Colon (tissue), 2 donors: ENCODE measurements around the gene LSS.

Source experiments
- FAIRE-seq: peaks from 2 replicates; lab custom pipeline; 2012; peaks lifted over from hg19 to GRCh38; lab: Jason Lieb, UNC
- donor health status: control.
- donor health status: control.

Gene LSS

GRCh38 chr21:46228345-46229051 lies at the start of gene LSS:
LSS (minus strand) TSS chr21:46228774; CDS start chr21:46228745, 29 bp downstream.
- FAIRE-seq = no peak

GRCh38 chr21:46274797-46275390 lies 46.3 kb upstream of the LSS start:
- FAIRE-seq = no peak

- FAIRE-seq = no peak
Measured at GRCh38 chr21:46273341-46273740, 44.8 kb upstream of the LSS start.

DNA sequence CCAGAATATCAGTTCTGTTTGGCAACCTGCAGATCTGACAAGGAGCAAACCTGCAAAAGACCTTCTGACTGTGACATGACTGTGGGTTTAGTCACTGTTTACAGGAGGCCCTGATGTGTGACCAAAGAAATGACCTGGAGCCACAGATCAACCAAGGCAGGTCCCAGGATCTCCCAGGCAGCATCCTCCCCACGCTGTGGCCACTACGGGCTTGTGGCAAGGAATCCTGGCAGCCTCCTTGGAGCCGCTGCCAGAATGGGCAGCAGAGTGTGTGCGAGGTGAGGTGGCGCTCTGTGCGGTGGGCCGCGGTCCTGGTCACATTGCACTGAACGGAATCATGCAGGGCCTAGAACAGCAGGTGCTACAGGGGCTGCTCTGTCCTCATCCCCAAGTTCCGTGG lies 40.9 kb upstream of the LSS start:
- no peak for FAIRE-seq

GRCh38 chr21:46268371-46268770 lies 39.8 kb upstream of the LSS start:
- FAIRE-seq = no peak

DNA sequence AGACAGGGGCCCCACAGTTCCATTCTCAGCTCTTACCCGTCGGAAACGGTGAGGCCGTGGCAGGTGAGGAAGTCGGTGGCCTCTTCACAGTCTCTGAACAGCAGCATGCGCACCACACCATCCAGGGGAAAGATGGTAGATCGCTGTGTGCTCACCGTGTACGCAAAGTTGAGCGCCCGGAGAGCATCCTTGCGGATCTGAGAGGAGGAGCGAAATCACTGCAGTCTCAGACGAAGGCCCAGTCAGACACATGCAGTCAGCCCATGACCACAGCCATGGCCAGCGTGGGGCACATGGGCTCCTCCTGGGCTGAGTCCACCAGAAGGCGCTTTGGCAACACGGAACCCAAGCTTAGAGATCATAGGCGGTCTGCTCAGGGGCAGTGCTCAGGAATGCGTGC lies 38.4 kb upstream of the LSS start:
- no peak for FAIRE-seq

- FAIRE-seq = no peak
Measured at GRCh38 chr21:46265736-46266525, 37.4 kb upstream of the LSS start.

- FAIRE-seq = no peak
Measured at GRCh38 chr21:46264690-46265144, 36.1 kb upstream of the LSS start.

DNA sequence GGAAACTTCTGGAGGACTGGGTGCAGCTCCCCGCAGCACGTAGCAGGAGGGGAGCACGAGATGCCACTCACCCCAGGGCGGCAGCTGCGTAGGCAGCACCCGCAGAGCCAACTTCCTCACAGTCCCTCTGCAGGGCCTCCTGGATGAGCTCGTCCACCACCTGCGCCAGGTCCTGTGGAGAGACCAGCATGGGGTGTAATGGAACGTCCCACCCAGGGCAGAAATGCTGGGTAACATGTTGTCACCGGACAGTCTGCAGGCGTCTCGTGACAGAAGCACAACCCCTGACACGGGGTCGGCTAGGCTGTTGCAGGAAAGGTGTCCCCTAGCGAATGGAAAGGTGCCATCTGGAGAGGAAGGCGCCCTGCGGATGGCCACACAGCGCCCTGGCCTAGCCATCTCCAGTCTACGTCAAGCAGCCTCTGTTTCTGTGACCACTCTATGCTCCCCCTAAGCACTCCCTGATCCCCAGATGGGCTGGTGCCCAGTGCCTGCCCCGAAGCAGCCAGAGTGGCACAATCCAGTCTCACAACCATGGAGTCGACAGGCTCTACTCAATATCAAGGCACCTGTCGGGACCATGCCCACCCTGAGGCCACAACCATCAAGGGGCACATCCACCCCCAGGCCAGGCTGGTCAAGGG lies 35.6 kb upstream of the LSS start:
- no peak for FAIRE-seq

GRCh38 chr21:46256501-46256994 lies 28.0 kb upstream of the LSS start:
- no peak for FAIRE-seq

GRCh38 chr21:46255758-46256337 lies 27.3 kb upstream of the LSS start:
- FAIRE-seq = no peak

GRCh38 chr21:46255166-46255565 lies 26.6 kb upstream of the LSS start:
- no peak for FAIRE-seq

DNA sequence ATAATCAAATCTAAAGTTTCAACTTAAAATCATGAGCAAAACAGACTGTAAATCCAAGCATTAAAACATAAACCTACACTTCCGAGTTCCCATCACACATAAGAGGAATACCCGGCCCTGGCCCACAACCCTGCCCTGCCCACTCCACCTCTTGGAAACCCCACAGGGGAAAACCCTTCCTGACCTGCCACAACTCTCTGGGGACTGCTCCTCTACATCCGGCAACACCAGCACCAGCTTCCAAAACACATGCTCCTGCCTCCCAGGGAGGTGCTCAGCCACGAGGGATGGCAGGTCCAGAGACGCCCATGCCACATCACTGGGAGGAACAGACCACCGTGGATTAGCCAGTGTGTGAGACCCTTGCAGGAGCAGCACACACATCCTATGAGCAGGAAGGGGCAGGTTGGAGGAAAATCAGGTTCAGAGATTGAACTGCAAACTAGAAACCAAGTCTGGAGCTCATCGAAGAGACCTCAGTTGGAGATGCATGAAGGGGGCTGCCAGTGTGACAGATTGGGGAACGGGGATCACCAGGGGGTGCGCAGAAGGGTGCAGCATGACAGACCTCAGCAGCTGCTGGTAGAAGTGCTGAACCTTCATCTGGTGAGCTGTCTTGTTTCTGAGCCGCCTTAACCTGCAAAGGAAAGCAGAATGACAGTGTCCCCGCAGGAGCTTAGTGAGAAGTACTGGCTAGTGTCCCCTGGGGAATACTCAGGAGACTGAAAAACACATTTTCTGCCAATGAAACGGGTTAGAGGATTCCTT lies 25.8 kb upstream of the LSS start:
- FAIRE-seq = no peak

- no peak for FAIRE-seq
Measured at GRCh38 chr21:46253610-46254124, 25.1 kb upstream of the LSS start.

- no peak for FAIRE-seq
Measured at GRCh38 chr21:46252840-46253239, 24.3 kb upstream of the LSS start.

- FAIRE-seq = no peak
Measured at GRCh38 chr21:46250146-46250725, 21.7 kb upstream of the LSS start.

DNA sequence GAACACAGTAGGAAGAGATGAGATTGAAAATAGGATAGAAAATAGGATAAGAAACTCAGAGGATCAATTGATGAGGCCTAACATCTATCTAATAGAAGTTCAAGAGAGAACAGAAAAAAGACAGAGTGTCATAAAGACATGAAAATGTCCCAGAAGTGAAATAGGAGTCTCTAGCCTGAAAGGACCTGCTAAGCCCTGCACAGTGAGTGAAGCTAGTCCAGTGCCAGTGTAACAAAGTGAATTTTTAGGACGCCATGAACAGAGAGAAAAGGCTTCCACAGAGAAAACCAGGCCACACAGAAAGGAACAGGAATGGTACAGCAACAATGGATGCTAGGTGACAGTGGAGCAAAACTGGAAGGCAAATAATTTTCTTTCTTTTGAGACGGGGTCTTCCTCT lies 20.3 kb upstream of the LSS start:
- FAIRE-seq = no peak

DNA sequence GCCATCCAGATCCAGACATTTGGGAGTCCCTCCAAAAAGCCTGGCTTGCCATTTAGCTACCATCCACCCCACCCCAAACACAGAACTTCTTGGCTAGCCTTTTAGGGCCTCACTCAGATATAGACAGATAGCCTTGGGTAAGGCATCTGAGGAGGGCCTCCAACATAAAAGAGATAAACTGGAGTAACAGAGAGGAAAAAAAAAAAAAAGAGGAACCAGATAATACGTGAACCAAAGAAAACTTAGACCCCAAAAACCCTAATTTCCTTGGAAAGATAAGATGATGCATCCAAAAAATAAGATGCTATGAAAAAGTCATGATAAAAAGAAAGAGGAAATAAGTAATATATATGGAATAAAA lies 19.8 kb upstream of the LSS start:
- no peak for FAIRE-seq

DNA sequence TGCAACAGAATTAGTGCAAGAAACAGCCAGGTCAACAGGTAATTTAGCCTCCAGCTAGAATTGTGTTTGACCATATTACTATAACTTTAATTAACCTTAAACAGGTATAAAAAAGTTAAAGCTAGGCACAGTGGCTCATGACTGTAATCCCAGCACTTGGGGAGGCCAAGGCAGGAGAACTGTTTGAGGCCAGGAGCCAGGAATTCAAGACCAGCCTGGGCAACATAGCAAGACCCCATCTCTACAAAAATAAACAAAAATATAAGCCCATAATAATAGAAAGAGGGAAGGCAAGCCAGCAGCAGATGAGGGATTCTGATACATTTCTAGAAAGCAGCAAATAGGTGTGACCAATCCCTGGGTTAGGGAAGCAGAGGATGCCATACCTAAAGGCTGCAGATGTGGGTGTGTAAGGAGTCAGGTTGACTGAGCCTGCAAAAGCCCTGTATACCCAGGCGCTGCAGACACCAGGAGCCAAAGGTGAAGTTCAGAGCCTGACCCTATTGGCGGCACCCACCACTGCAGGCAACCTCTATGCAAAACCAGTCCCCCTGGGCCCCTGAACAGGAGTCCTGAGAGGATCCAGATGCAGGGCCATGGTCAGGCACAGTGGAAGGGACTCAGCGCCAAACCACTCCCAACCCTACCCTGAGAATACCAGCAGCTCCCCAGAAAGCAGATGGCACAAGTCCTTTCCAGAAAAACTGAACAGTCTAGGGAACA lies 19.3 kb upstream of the LSS start:
- no peak for FAIRE-seq

GRCh38 chr21:46246345-46246744 lies 17.8 kb upstream of the LSS start:
- FAIRE-seq = no peak
